Activated naive CD8-positive, alpha-beta T cell treated with anti-CD3 and anti-CD28 coated beads, Interleukin-2, amount 10 ng/mL, durations not matched to agents 7 days and 5 days (primary cell): Measurements from ENCODE around the gene ERP44. TPM values are rescaled to one million over a fixed set of nuclear protein-coding genes. Genes with fewer than 3 reads are reported as not detected.

ENCODE experiments used
- ATAC-seq: fragments of 150-1000 bp; cut with Tn5 transposase; one replicate; pipeline ENCODE4 v1.10.0; 2021; ENCODE audit warnings: low read depth, moderate library complexity
- POLR2A ChIA-PET: fragments of 350-600 bp; sonication (Branson Sonifier 250); formaldehyde crosslinking; loops from one replicate; lab custom pipeline; 2021; ENCODE audit warnings: antibody characterized with exemption; lab: Charles Lee
- DNase-seq: peaks from one replicate; pipeline ENCODE4 v3.0.0; 2021
- H3K27ac Mint-ChIP-seq: one replicate; pipeline ENCODE4 v1.8.0; 2022; ENCODE audit warnings: mild to moderate bottlenecking, mixed read lengths
- H3K27me3 Mint-ChIP-seq: one replicate; pipeline ENCODE4 v1.8.0; 2022; ENCODE audit warnings: mild to moderate bottlenecking, moderate library complexity, mixed read lengths
- H3K36me3 Mint-ChIP-seq: one replicate; pipeline ENCODE4 v1.8.0; 2021; ENCODE audit warnings: mild to moderate bottlenecking, mixed read lengths
- H3K4me1 Mint-ChIP-seq: one replicate; pipeline ENCODE4 v1.8.0; 2021; ENCODE audit warnings: mixed read lengths
- H3K4me3 Mint-ChIP-seq: one replicate; pipeline ENCODE4 v1.8.0; 2022; ENCODE audit warnings: mild to moderate bottlenecking, moderate library complexity, mixed read lengths
- H3K9me3 Mint-ChIP-seq: one replicate; pipeline ENCODE4 v1.8.0; 2021; ENCODE audit warnings: mixed read lengths
- total RNA-seq, 2 experiments: library from RNA; stranded (reverse); gene quantifications; one replicate each; pipeline ENCODE4 v1.2.3, GENCODE V29; 2021

The ERP44 gene
- total RNA-seq, 2 experiments from 2014 or later, result 14.4 to 15.2 TPM

GRCh38 chr9:99966001-99966400, 132.8 kb downstream of the ERP44 start:
- Mint-ChIP-seq H3K9me3 (no peaks in the 10 kb centered on the region), H3K27ac (no peak overlapping the region), H3K4me3 (no peak overlapping the region), H3K36me3 (peaks cover 37% of the 10 kb centered on the region), H3K27me3 (no peaks in the 10 kb centered on the region), H3K4me1 (no peaks in the 10 kb centered on the region)
- POLR2A ChIA-PET, result no interaction called here
- no peak for ATAC-seq
- DNase-seq, result no peak

GRCh38 chr9:99964336-99964735, 134.5 kb downstream of the ERP44 start:
- no peaks in the 10 kb centered on the region for H3K27me3 Mint-ChIP-seq

GRCh38 chr9:99962680-99963261, 136.0 kb downstream of the ERP44 start:
- ATAC-seq, result no peak
- no peaks in the 10 kb centered on the region for H3K27me3 Mint-ChIP-seq
- POLR2A ChIA-PET, result no interaction called here
- H3K27ac Mint-ChIP-seq, result no peak overlapping the region
- H3K9me3 Mint-ChIP-seq, result no peaks in the 10 kb centered on the region
- peaks cover 1% of the 10 kb centered on the region for H3K4me1 Mint-ChIP-seq
- H3K4me3 Mint-ChIP-seq, result no peak overlapping the region
- peaks cover 36% of the 10 kb centered on the region for H3K36me3 Mint-ChIP-seq
- DNase-seq, result no peak

More at GRCh38 chr9:99964336-99964735, 134.5 kb downstream of the ERP44 start:
- Mint-ChIP-seq H3K36me3 (peaks cover 39% of the 10 kb centered on the region), H3K4me3 (no peak overlapping the region), H3K9me3 (no peaks in the 10 kb centered on the region), H3K4me1 (no peaks in the 10 kb centered on the region), H3K27ac (no peak overlapping the region)
- DNase-seq (no peak), ATAC-seq (no peak)
- POLR2A ChIA-PET, result no interaction called here

GRCh38 chr9:99955606-99956005, 143.2 kb downstream of the ERP44 start:
- POLR2A ChIA-PET, result no interaction called here
- H3K36me3 Mint-ChIP-seq, result peaks cover 36% of the 10 kb centered on the region
- no peak for ATAC-seq
- H3K4me1 Mint-ChIP-seq, result peaks cover 7% of the 10 kb centered on the region
- no peaks in the 10 kb centered on the region for H3K27me3 Mint-ChIP-seq
- no peaks in the 10 kb centered on the region for H3K9me3 Mint-ChIP-seq
- no peak for DNase-seq
- no peak overlapping the region for H3K4me3 Mint-ChIP-seq
- H3K27ac Mint-ChIP-seq, result no peak overlapping the region

- H3K4me3 Mint-ChIP-seq, result no peak overlapping the region
- no peak for DNase-seq
- no peak overlapping the region for H3K27ac Mint-ChIP-seq
- peaks cover 7% of the 10 kb centered on the region for H3K4me1 Mint-ChIP-seq
- ATAC-seq, result no peak
- H3K27me3 Mint-ChIP-seq, result no peaks in the 10 kb centered on the region
- POLR2A ChIA-PET, result no interaction called here
- H3K36me3 Mint-ChIP-seq, result peaks cover 37% of the 10 kb centered on the region
- no peaks in the 10 kb centered on the region for H3K9me3 Mint-ChIP-seq
Observed at GRCh38 chr9:99954819-99955218, 144.0 kb downstream of the ERP44 start.

- H3K4me1 Mint-ChIP-seq, result peaks cover 5% of the 10 kb centered on the region
- H3K27ac Mint-ChIP-seq, result no peak overlapping the region
- H3K27me3 Mint-ChIP-seq, result no peaks in the 10 kb centered on the region
- POLR2A ChIA-PET, result no interaction called here
- H3K36me3 Mint-ChIP-seq, result peaks cover 35% of the 10 kb centered on the region
- DNase-seq (no peak), ATAC-seq (no peak)
- H3K9me3 Mint-ChIP-seq, result no peaks in the 10 kb centered on the region
- H3K4me3 Mint-ChIP-seq, result no peak overlapping the region
Observed at GRCh38 chr9:99953861-99954507, 144.8 kb downstream of the ERP44 start.

GRCh38 chr9:99948896-99949295, 149.9 kb downstream of the ERP44 start:
- Mint-ChIP-seq H3K4me1 (peaks cover 2% of the 10 kb centered on the region), H3K9me3 (no peaks in the 10 kb centered on the region), H3K27me3 (no peaks in the 10 kb centered on the region), H3K27ac (no peak overlapping the region), H3K36me3 (peaks cover 20% of the 10 kb centered on the region), H3K4me3 (no peak overlapping the region)
- no peak for ATAC-seq
- POLR2A ChIA-PET, result no interaction called here
- no peak for DNase-seq

- POLR2A ChIA-PET, result interaction anchor here (0.7 kb wide), 1 partner anchor 760 kb away, joined by 3 read pairs; no protein-coding TSS in a partner anchor
- Mint-ChIP-seq H3K4me3 (no peak overlapping the region), H3K4me1 (no peaks in the 10 kb centered on the region), H3K27me3 (no peaks in the 10 kb centered on the region), H3K36me3 (peaks cover 22% of the 10 kb centered on the region), H3K9me3 (peaks cover 1% of the 10 kb centered on the region), H3K27ac (no peak overlapping the region)
- no peak for ATAC-seq
- no peak for DNase-seq
Observed at GRCh38 chr9:99948482-99948881, 150.3 kb downstream of the ERP44 start.

GRCh38 chr9:99947395-99947794, 151.4 kb downstream of the ERP44 start:
- Mint-ChIP-seq H3K4me3 (no peak overlapping the region), H3K4me1 (no peaks in the 10 kb centered on the region), H3K9me3 (peaks cover 1% of the 10 kb centered on the region), H3K36me3 (peaks cover 28% of the 10 kb centered on the region), H3K27ac (no peak overlapping the region), H3K27me3 (no peaks in the 10 kb centered on the region)
- POLR2A ChIA-PET, result no interaction called here
- ATAC-seq (no peak), DNase-seq (no peak)

GRCh38 chr9:99936947-99937587, 161.7 kb downstream of the ERP44 start:
- peaks cover 44% of the 10 kb centered on the region for H3K36me3 Mint-ChIP-seq
- POLR2A ChIA-PET, result no interaction called here
- no peaks in the 10 kb centered on the region for H3K27me3 Mint-ChIP-seq
- peaks cover 7% of the 10 kb centered on the region for H3K9me3 Mint-ChIP-seq
- H3K4me1 Mint-ChIP-seq, result peaks cover 4% of the 10 kb centered on the region
- DNase-seq (no peak), ATAC-seq (no peak)
- H3K4me3 Mint-ChIP-seq, result no peak overlapping the region
- H3K27ac Mint-ChIP-seq, result no peak overlapping the region

GRCh38 chr9:99931155-99931840, 167.5 kb downstream of the ERP44 start:
- Mint-ChIP-seq H3K4me3 (no peak overlapping the region), H3K27ac (no peak overlapping the region), H3K4me1 (peaks cover 7% of the 10 kb centered on the region), H3K27me3 (no peaks in the 10 kb centered on the region), H3K36me3 (peaks cover 47% of the 10 kb centered on the region), H3K9me3 (peaks cover 5% of the 10 kb centered on the region)
- POLR2A ChIA-PET, result interaction anchor here (0.6 kb wide), 1 partner anchor 48 kb away, joined by 3 read pairs; no protein-coding TSS in a partner anchor
- ATAC-seq (no peak), DNase-seq (no peak)

GRCh38 chr9:99929652-99930051, 169.1 kb downstream of the ERP44 start:
- no peak overlapping the region for H3K27ac Mint-ChIP-seq
- POLR2A ChIA-PET, result no interaction called here

More at GRCh38 chr9:99929652-99930051, 169.1 kb downstream of the ERP44 start:
- H3K4me1 Mint-ChIP-seq, result peaks cover 4% of the 10 kb centered on the region
- H3K36me3 Mint-ChIP-seq, result peaks cover 57% of the 10 kb centered on the region
- no peak overlapping the region for H3K4me3 Mint-ChIP-seq
- ATAC-seq, result no peak
- DNase-seq, result no peak
- H3K9me3 Mint-ChIP-seq, result peaks cover 6% of the 10 kb centered on the region
- no peaks in the 10 kb centered on the region for H3K27me3 Mint-ChIP-seq
